IMR-90 (cell line): ENCODE data around the gene SLC24A3. TPM values are rescaled to one million over a fixed set of nuclear protein-coding genes. Genes with fewer than 3 reads are reported as not detected.

Source experiments
- ATAC-seq: fragments of 200-7000 bp; cut with Tn5 transposase; 2 replicates; pipeline ENCODE4 v1.9.1; 2020; ENCODE audit warnings: low read depth, mild to moderate bottlenecking, moderate library complexity
- BruUV-seq: library from RNA; stranded (reverse); fragments of 400-500 nt; replicated peaks from 2 replicates; lab custom pipeline; 2021; lab: Mats Ljungman, UMichigan
- CTCF ChIA-PET: fragments of 300-600 bp; formaldehyde crosslinking; extraction: SDS; loops from one replicate; lab custom pipeline; 2021; ENCODE audit warnings: antibody characterized with exemption; lab: Yijun Ruan, JAX
- POLR2A ChIA-PET: fragments of 300-600 bp; sonication (Branson Sonifier 250); formaldehyde crosslinking; loops from one replicate; lab custom pipeline; 2022; ENCODE audit warnings: antibody characterized with exemption; ENCODE audit not compliant: unreplicated experiment; lab: Charles Lee
- DNase-seq: peaks from one replicate; pipeline ENCODE4 v3.0.0; 2013
- H2AFZ ChIP-seq: replicated peaks from 2 replicates; pipeline ENCODE3; 2013; ENCODE audit warnings: low read length, mild to moderate bottlenecking; ENCODE audit not compliant: poor library complexity
- H2AK5ac ChIP-seq: 2 replicates; pipeline ENCODE4 v1.6.1; 2013; ENCODE audit warnings: low read depth, low read length, inconsistent platforms
- H2AK9ac ChIP-seq: replicated peaks from 2 replicates; pipeline ENCODE3; 2013; ENCODE audit warnings: mild to moderate bottlenecking, low read depth, low read length, moderate library complexity; ENCODE audit not compliant: poor library complexity
- H2BK120ac ChIP-seq: 2 replicates; pipeline ENCODE4 v1.6.1; 2013; ENCODE audit warnings: low read depth, low read length, inconsistent platforms
- H2BK15ac ChIP-seq: 3 replicates; pipeline ENCODE4 v1.6.1; 2013; ENCODE audit warnings: low read depth, low read length, inconsistent platforms
- H2BK20ac ChIP-seq: 2 replicates; pipeline ENCODE4 v1.6.1; 2013; ENCODE audit warnings: low read depth, mild to moderate bottlenecking, inconsistent platforms, low read length, moderate library complexity
- H2BK5ac ChIP-seq: 2 replicates; pipeline ENCODE4 v1.6.1; 2013; ENCODE audit warnings: mild to moderate bottlenecking, low read depth, low read length, inconsistent platforms; ENCODE audit not compliant: poor library complexity, severe bottlenecking
- H3K14ac ChIP-seq: replicated peaks from 2 replicates; pipeline ENCODE4 v1.6.1; 2013; ENCODE audit warnings: low read depth, low read length, inconsistent platforms
- H3K18ac ChIP-seq: 2 replicates; pipeline ENCODE4 v1.6.1; 2013; ENCODE audit warnings: low read depth, low read length, control low read depth
- H3K23ac ChIP-seq: 2 replicates; pipeline ENCODE4 v1.6.1; 2013; ENCODE audit warnings: low read depth, low read length, inconsistent platforms
- H3K27ac ChIP-seq: 2 replicates; pipeline ENCODE4 v1.5.1; 2013; ENCODE audit warnings: mild to moderate bottlenecking, control low read depth, low read length; ENCODE audit not compliant: insufficient read depth
- H3K27me3 ChIP-seq: 2 replicates; pipeline ENCODE4 v1.6.1; 2013; ENCODE audit warnings: low read length; ENCODE audit not compliant: control insufficient read depth, insufficient read depth
- H3K36me3 ChIP-seq: 2 replicates; pipeline ENCODE4 v1.6.1; 2013; ENCODE audit warnings: low read length, mixed read lengths; ENCODE audit not compliant: control insufficient read depth, insufficient read depth
- H3K4ac ChIP-seq: 2 replicates; pipeline ENCODE4 v1.6.1; 2013; ENCODE audit warnings: low read depth, low read length, inconsistent platforms
- H3K4me1 ChIP-seq: 2 replicates; pipeline ENCODE4 v1.6.1; 2013; ENCODE audit warnings: low read length, mixed read lengths; ENCODE audit not compliant: control insufficient read depth, insufficient read depth
- H3K4me2 ChIP-seq: 2 replicates; pipeline ENCODE4 v1.6.1; 2013; ENCODE audit warnings: low read depth, mild to moderate bottlenecking, control low read depth, low read length, moderate library complexity
- H3K4me3 ChIP-seq: 2 replicates; pipeline ENCODE4 v1.5.1; 2013; ENCODE audit warnings: low read depth, mild to moderate bottlenecking, control low read depth, low read length, moderate library complexity; ENCODE audit not compliant: insufficient read depth
- H3K56ac ChIP-seq: 2 replicates; pipeline ENCODE4 v1.6.1; 2013; ENCODE audit warnings: low read length, inconsistent platforms; ENCODE audit not compliant: insufficient read depth; ENCODE audit errors: extremely low read depth
- H3K79me1 ChIP-seq, 2 experiments: 2 replicates each; pipeline ENCODE4 v1.6.1; 2013; ENCODE audit warnings: low read length in 2 of 2, inconsistent platforms in 1 of 2, low read depth in 1 of 2
- H3K9ac ChIP-seq: 2 replicates; pipeline ENCODE4 v1.6.1; 2013; ENCODE audit warnings: low read depth, low read length, control low read depth
- H3K9me1 ChIP-seq: 2 replicates; pipeline ENCODE4 v1.6.1; 2013; ENCODE audit warnings: low read length, inconsistent platforms; ENCODE audit not compliant: insufficient read depth
- H3K9me3 ChIP-seq: 2 replicates; pipeline ENCODE4 v1.6.1; 2013; ENCODE audit warnings: low read length; ENCODE audit not compliant: control insufficient read depth, insufficient read depth
- H4K20me1 ChIP-seq: 2 replicates; pipeline ENCODE4 v1.6.1; 2013; ENCODE audit warnings: low read length, inconsistent platforms; ENCODE audit not compliant: insufficient read depth
- H4K5ac ChIP-seq: 2 replicates; pipeline ENCODE4 v1.6.1; 2013; ENCODE audit warnings: mild to moderate bottlenecking, low read depth, low read length, control low read depth
- H4K8ac ChIP-seq, 2 experiments: 2 replicates each; pipeline ENCODE4 v1.6.1; 2013; ENCODE audit warnings: low read depth in 2 of 2, low read length in 2 of 2, control low read depth in 1 of 2, inconsistent platforms in 1 of 2
- H4K91ac ChIP-seq: 2 replicates; pipeline ENCODE4 v1.6.1; 2013; ENCODE audit warnings: low read depth, low read length, inconsistent platforms; ENCODE audit not compliant: insufficient read depth
- BHLHE40 ChIP-seq: fragments of 150-350 bp; IDR thresholded peaks from 2 replicates; pipeline ENCODE4 v1.6.1; 2016; ENCODE audit warnings: mild to moderate bottlenecking, low read depth, low read length
- CEBPB ChIP-seq: IDR thresholded peaks from 2 replicates; pipeline ENCODE4 v1.6.1; 2012; ENCODE audit warnings: low read depth, low read length, improper control_type of control experiment
- CHD1 ChIP-seq: IDR thresholded peaks from 2 replicates; pipeline ENCODE4 v1.6.1; 2012; ENCODE audit warnings: low read depth, low read length, improper control_type of control experiment
- CTCF ChIP-seq: conservative IDR thresholded peaks from 2 replicates; pipeline ENCODE4 v1.5.1; 2012; ENCODE audit warnings: mild to moderate bottlenecking, low read depth, low read length, improper control_type of control experiment
- ELK1 ChIP-seq: fragments of 150-350 bp; IDR thresholded peaks from 2 replicates; pipeline ENCODE4 v1.6.1; 2016; ENCODE audit warnings: low read depth, mild to moderate bottlenecking, low read length, moderate library complexity, borderline replicate concordance
- FOS ChIP-seq: fragments of 150-350 bp; IDR thresholded peaks from 2 replicates; pipeline ENCODE4 v1.6.1; 2016; ENCODE audit warnings: low read depth, low read length
- MAFK ChIP-seq: IDR thresholded peaks from 2 replicates; pipeline ENCODE4 v1.6.1; 2012; ENCODE audit warnings: low read depth, low read length, improper control_type of control experiment
- MAZ ChIP-seq: IDR thresholded peaks from 2 replicates; pipeline ENCODE4 v1.6.1; 2012; ENCODE audit warnings: low read depth, mild to moderate bottlenecking, low read length, improper control_type of control experiment, moderate library complexity, borderline replicate concordance
- MXI1 ChIP-seq: IDR thresholded peaks from 2 replicates; pipeline ENCODE4 v1.6.1; 2012; ENCODE audit warnings: low read depth, mild to moderate bottlenecking, low read length, moderate library complexity, borderline replicate concordance
- NFE2L2 ChIP-seq: fragments of 150-350 bp; IDR thresholded peaks from 2 replicates; pipeline ENCODE4 v1.6.1; 2016; ENCODE audit warnings: low read depth, mild to moderate bottlenecking, low read length
- POLR2A ChIP-seq: IDR thresholded peaks from 2 replicates; pipeline ENCODE4 v1.6.1; 2012; ENCODE audit warnings: mild to moderate bottlenecking, low read depth, low read length
- RAD21 ChIP-seq: IDR thresholded peaks from 2 replicates; pipeline ENCODE4 v1.6.1; 2012; ENCODE audit warnings: low read length, improper control_type of control experiment
- RCOR1 ChIP-seq: IDR thresholded peaks from 2 replicates; pipeline ENCODE4 v1.6.1; 2012; ENCODE audit warnings: mild to moderate bottlenecking, low read length, improper control_type of control experiment; ENCODE audit not compliant: insufficient replicate concordance
- RFX5 ChIP-seq: IDR thresholded peaks from 2 replicates; pipeline ENCODE4 v1.8.0; 2012; ENCODE audit warnings: low read depth, mild to moderate bottlenecking, low read length, moderate library complexity
- SMC3 ChIP-seq: fragments of 150-350 bp; IDR thresholded peaks from 2 replicates; pipeline ENCODE4 v1.6.1; 2016; ENCODE audit warnings: low read depth, mild to moderate bottlenecking, antibody characterized with exemption, low read length, moderate library complexity
- USF2 ChIP-seq: fragments of 150-350 bp; IDR thresholded peaks from 2 replicates; pipeline ENCODE4 v1.6.1; 2017; ENCODE audit warnings: mild to moderate bottlenecking, antibody characterized with exemption, low read length, low read depth
- WGBS, 2 experiments: methylation state at CpG; one replicate each; pipeline versions ENCODE4 v1.1.5 to v1.1.7; 2013; ENCODE audit warnings: missing lambda C conversion rate in 2 of 2; ENCODE audit not compliant: insufficient read length in 1 of 2; ENCODE audit errors: extremely low coverage in 2 of 2; 5-methylcytosine and 5-hydroxymethylcytosine counted together
- dilution Hi-C: fragments of 300-500 bp; cut with HindIII; formaldehyde crosslinking; loops from one replicate; pipeline ENCODE4 v1.14.3; 2018; ENCODE audit warnings: low sequenced_read_pairs; ENCODE audit not compliant: unreplicated experiment
- in situ Hi-C: fragments of 300-500 bp; cut with MboI; formaldehyde crosslinking; loops from 3 replicates; pipeline ENCODE4 v1.14.3; 2019; ENCODE audit warnings: low sequenced_read_pairs, inconsistent platforms, mixed read lengths
- intact Hi-C: fragments of 100-400 bp; cut with micrococcal nuclease; formaldehyde crosslinking; loops from 2 replicates; pipeline ENCODE4 v1.10.0; 2022
- polyA plus RNA-seq, 3 experiments: library from polyadenylated mRNA; depleted of rRNA; stranded (reverse); fragments of >200 nt; gene quantifications; 2 replicates each; pipeline ENCODE4 v1.2.3, GENCODE V29; 2012; ENCODE audit warnings: low replicate concordance in 1 of 3
- total RNA-seq: library from RNA; depleted of rRNA; stranded (reverse); fragments of >200 nt; gene quantifications from 2 replicates; pipeline ENCODE4 v1.2.3, GENCODE V29; 2012

SLC24A3 gene
- total and polyA plus RNA-seq, 2 of the 4 experiments (the other 2 are of a cell fraction), result not detected

GRCh38 chr20:19544684-19545083 is 332.2 kb downstream of the SLC24A3 start:
- H3K14ac ChIP-seq, result no peak overlapping the region
- WGBS, 2 experiments, result 89% methylated on average over 3 of the region's 7 CpGs; no CpG with 5 or more reads in 1 of the 2 experiments
- H3K23ac ChIP-seq, result no peak overlapping the region
- in situ Hi-C loops, result no loop called here
- DNase-seq (no peak), ATAC-seq (no peak)
- H2AK9ac ChIP-seq, result no peak overlapping the region
- H2BK20ac ChIP-seq, result no peak overlapping the region
- dilution Hi-C loops, result no loop called here
- no peak for TF ChIP-seq POLR2A
- no peak for TF ChIP-seq RAD21
- no peak for TF ChIP-seq CTCF
- TF ChIP-seq CHD1, result no peak
- TF ChIP-seq NFE2L2, result no peak
- TF ChIP-seq MXI1, result no peak
- no peak for TF ChIP-seq BHLHE40
- no peak for TF ChIP-seq FOS
- no peak for TF ChIP-seq MAFK
- TF ChIP-seq USF2, result no peak
- no peak for TF ChIP-seq MAZ
- TF ChIP-seq RCOR1, result no peak
- TF ChIP-seq CEBPB, result no peak
- no peak for TF ChIP-seq RFX5
- no peak for TF ChIP-seq ELK1
- no peak for TF ChIP-seq SMC3
- no peak overlapping the region for H3K4me3 ChIP-seq
- no peaks in the 10 kb centered on the region for H3K9me3 ChIP-seq
- no TSS peak for BruUV-seq
- H2AK5ac ChIP-seq, result no peak overlapping the region
- no peak overlapping the region for H2AFZ ChIP-seq
- no peak overlapping the region for H3K9ac ChIP-seq
- H3K27ac ChIP-seq, result no peak overlapping the region
- POLR2A ChIA-PET, result no interaction called here
- no peaks in the 10 kb centered on the region for H3K9me1 ChIP-seq
- H2BK15ac ChIP-seq, result no peak overlapping the region
- intact Hi-C loops, result no loop called here
- no peak overlapping the region for H4K91ac ChIP-seq
- H4K8ac ChIP-seq, result no peak overlapping the region
- H4K5ac ChIP-seq, result no peak overlapping the region
- no peaks in the 10 kb centered on the region for H4K20me1 ChIP-seq
- H3K56ac ChIP-seq, result no peak overlapping the region
- H3K4me1 ChIP-seq, result no peaks in the 10 kb centered on the region
- H2BK5ac ChIP-seq, result no peak overlapping the region
- no peak overlapping the region for H2BK120ac ChIP-seq
- H3K18ac ChIP-seq, result no peak overlapping the region
- H3K27me3 ChIP-seq, result no peaks in the 10 kb centered on the region; the same call in 1 of the 2 replicates
- no peaks in the 10 kb centered on the region for H3K36me3 ChIP-seq
- CTCF ChIA-PET, result interaction anchor here (0.7 kb wide), 1 partner anchor 33 kb away, joined by 3 read pairs; no protein-coding TSS in a partner anchor
- no peak overlapping the region for H3K4me2 ChIP-seq
- no peak overlapping the region for H3K4ac ChIP-seq
- no peaks in the 10 kb centered on the region for H3K79me1 ChIP-seq
